B cell (primary cell): ENCODE measurements around the gene MAFG. TPM values are rescaled to one million over a fixed set of nuclear protein-coding genes. Genes with fewer than 3 reads are reported as not detected.

Source experiments
- ATAC-seq: fragments of 200-7000 bp; cut with Tn5 transposase; one replicate; pipeline ENCODE4 v1.10.0; 2021; ENCODE audit warnings: low read depth, mild to moderate bottlenecking, moderate number of reproducible peaks, moderate library complexity
- CTCF ChIA-PET: fragments of 350-600 bp; sonication (Branson Sonifier 250); formaldehyde crosslinking; loops from one replicate; lab custom pipeline; 2021; ENCODE audit warnings: antibody characterized with exemption, inconsistent platforms; lab: Charles Lee
- POLR2A ChIA-PET: fragments of 350-600 bp; sonication (Branson Sonifier 250); formaldehyde crosslinking; loops from one replicate; lab custom pipeline; 2021; ENCODE audit warnings: antibody characterized with exemption; lab: Charles Lee
- DNase-seq: peaks from one replicate; pipeline ENCODE4 v3.0.0; 2013
- H2AFZ ChIP-seq: 2 replicates; pipeline ENCODE4 v1.6.1; 2012; ENCODE audit warnings: mild to moderate bottlenecking, low read depth, low read length; ENCODE audit not compliant: insufficient read depth, poor library complexity, severe bottlenecking
- H3K27ac ChIP-seq, 2 donors: 1 replicate in 1 of 2; 2 replicates in 1 of 2; pipeline ENCODE4 v1.5.1; 2012 to 2013; ENCODE audit warnings: low read length in 2 of 2, mild to moderate bottlenecking in 2 of 2, moderate library complexity in 1 of 2
- H3K27me3 ChIP-seq, 4 experiments: fragments of 200-600 bp in 1 of 4; sonication (generic) in 1 of 4; replicated peaks in 1 of 4; 1 replicate in 2 of 4; 2 replicates in 2 of 4; pipeline versions ENCODE4 v1.6.1 to v1.7.0; 2013 to 2016; ENCODE audit warnings: low read length in 3 of 4, mild to moderate bottlenecking in 2 of 4, mixed read lengths in 1 of 4, moderate library complexity in 1 of 4; ENCODE audit not compliant: insufficient read depth in 4 of 4, control insufficient read depth in 3 of 4; ENCODE audit errors: control extremely low read depth in 1 of 4
- H3K36me3 ChIP-seq, 2 experiments: replicated peaks in 1 of 2; 1 replicate in 1 of 2; 2 replicates in 1 of 2; pipeline versions ENCODE4 v1.6.1 to v1.7.1; 2013; ENCODE audit warnings: low read length in 1 of 2; ENCODE audit not compliant: insufficient read depth in 2 of 2, control insufficient read depth in 1 of 2; ENCODE audit errors: control extremely low read depth in 1 of 2, extremely low read depth in 1 of 2
- H3K4me1 ChIP-seq, 2 donors: fragments of 200-600 bp in 1 of 2; sonication (generic) in 1 of 2; 1 replicate in 1 of 2; 2 replicates in 1 of 2; pipeline versions ENCODE4 v1.5.1 to v1.6.1; 2013 to 2017; ENCODE audit warnings: low read length in 2 of 2; ENCODE audit not compliant: control insufficient read depth in 2 of 2, insufficient read depth in 2 of 2
- H3K4me2 ChIP-seq: replicated peaks from 2 replicates; pipeline ENCODE3; 2012; ENCODE audit warnings: mild to moderate bottlenecking, low read depth, low read length; ENCODE audit not compliant: poor library complexity, severe bottlenecking
- H3K4me3 ChIP-seq, 5 experiments: fragments of 200-600 bp in 1 of 5; sonication (generic) in 1 of 5; 1 replicate in 3 of 5; 2 replicates in 2 of 5; pipeline versions ENCODE4 v1.5.1 to v1.7.0; 2011 to 2016; ENCODE audit warnings: low read length in 4 of 5, mild to moderate bottlenecking in 4 of 5, low read depth in 2 of 5, control low read depth in 1 of 5, moderate library complexity in 1 of 5; ENCODE audit not compliant: insufficient read depth in 1 of 5; ENCODE audit errors: control extremely low read depth in 1 of 5, extremely low read depth in 1 of 5
- H3K79me2 ChIP-seq: fragments of 200-600 bp; sonication (generic); one replicate; pipeline ENCODE4 v1.6.0; 2016; ENCODE audit warnings: low read length; ENCODE audit not compliant: control insufficient read depth, insufficient read depth
- H3K9ac ChIP-seq: fragments of 200-600 bp; sonication (generic); 2 replicates; pipeline ENCODE4 v1.6.1; 2017; ENCODE audit warnings: mild to moderate bottlenecking, low read length, moderate library complexity
- H3K9me3 ChIP-seq, 3 donors: one replicate each; pipeline versions ENCODE4 v1.6.1 to v1.7.1; 2013; ENCODE audit warnings: low read length in 2 of 3; ENCODE audit not compliant: control insufficient read depth in 2 of 3, insufficient read depth in 1 of 3; ENCODE audit errors: control extremely low read depth in 1 of 3
- H4K20me1 ChIP-seq: 2 replicates; pipeline ENCODE4 v1.6.0; 2012; ENCODE audit warnings: mild to moderate bottlenecking, low read length; ENCODE audit not compliant: insufficient read depth, control insufficient read depth, poor library complexity, severe bottlenecking
- H3K27ac Mint-ChIP-seq: one replicate; pipeline ENCODE4 v1.8.0; 2021; ENCODE audit warnings: mixed read lengths
- H3K27me3 Mint-ChIP-seq: one replicate; pipeline ENCODE4 v1.8.0; 2021; ENCODE audit warnings: mixed read lengths
- H3K4me1 Mint-ChIP-seq: one replicate; pipeline ENCODE4 v1.8.0; 2021; ENCODE audit warnings: mixed read lengths
- H3K4me3 Mint-ChIP-seq: one replicate; pipeline ENCODE4 v1.8.0; 2021; ENCODE audit warnings: mixed read lengths
- H3K9me3 Mint-ChIP-seq: one replicate; pipeline ENCODE4 v1.8.0; 2022; ENCODE audit warnings: mixed read lengths; ENCODE audit not compliant: insufficient read depth
- EZH2 ChIP-seq: IDR thresholded peaks from 2 replicates; pipeline ENCODE4 v1.6.1; 2012; ENCODE audit warnings: borderline replicate concordance, low read depth, mild to moderate bottlenecking, moderate library complexity, low read length; ENCODE audit not compliant: insufficient read depth, poor library complexity, severe bottlenecking
- WGBS: methylation state at CpG from one replicate; pipeline ENCODE4 v1.1.5; 2013; ENCODE audit warnings: missing lambda C conversion rate; ENCODE audit not compliant: insufficient coverage; 5-methylcytosine and 5-hydroxymethylcytosine counted together
- intact Hi-C: fragments of 100-400 bp; cut with micrococcal nuclease; formaldehyde crosslinking; loops from one replicate; pipeline ENCODE4 v1.10.0; 2022
- polyA plus RNA-seq: library from polyadenylated mRNA; depleted of rRNA; stranded (reverse); fragments of >200 nt; gene quantifications from 2 replicates; pipeline ENCODE4 v1.2.3, GENCODE V29; 2012
- total RNA-seq, 2 donors: library from RNA; stranded (reverse); fragments of 120-200 nt in 1 of 2; gene quantifications; 1 replicate in 1 of 2; 2 replicates in 1 of 2; pipeline versions ENCODE4 v1.2.3 to v1.2.4, GENCODE V29; 2013 to 2022
- TF ChIP-seq, protein P1 (sequence below): fragments of 200-600 bp; IDR thresholded peaks from one replicate; pipeline ENCODE4 v1.8.0; 2022; ENCODE audit warnings: antibody characterized with exemption, mild to moderate bottlenecking

MAFG gene
- total and polyA plus RNA-seq, 2 donors (not counting 1 experiment from before 2014, with no cell fraction given): 11.4 to 27.9 TPM

DNA sequence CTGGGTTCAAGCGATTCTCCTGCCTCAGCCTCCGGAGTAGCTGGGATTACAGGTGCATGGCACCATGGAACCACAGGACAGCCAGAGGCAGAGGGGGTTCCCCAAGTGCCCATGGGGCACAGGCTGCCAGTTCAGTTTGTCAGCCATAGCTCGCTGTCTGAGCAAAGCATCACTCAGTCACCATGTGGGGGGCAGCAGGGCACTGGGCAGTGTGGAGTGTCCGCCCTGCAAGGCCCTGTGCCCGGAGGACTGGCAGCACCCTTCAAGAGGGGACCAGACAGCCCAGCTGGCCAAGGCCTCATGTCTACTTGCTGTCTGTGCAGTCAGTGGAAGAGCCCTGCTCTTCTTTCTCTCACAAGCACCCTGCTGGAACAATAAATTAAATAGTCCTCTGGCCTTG, 42.6 kb downstream of the MAFG start:
- POLR2A ChIA-PET: no interaction called here
- H3K27me3 ChIP-seq: no peaks in the 10 kb centered on the region
- peaks cover 16% of the 10 kb centered on the region for H4K20me1 ChIP-seq
- H2AFZ ChIP-seq: no peak overlapping the region
- H3K4me3 ChIP-seq: no peak overlapping the region
- TF ChIP-seq, protein P1, sequence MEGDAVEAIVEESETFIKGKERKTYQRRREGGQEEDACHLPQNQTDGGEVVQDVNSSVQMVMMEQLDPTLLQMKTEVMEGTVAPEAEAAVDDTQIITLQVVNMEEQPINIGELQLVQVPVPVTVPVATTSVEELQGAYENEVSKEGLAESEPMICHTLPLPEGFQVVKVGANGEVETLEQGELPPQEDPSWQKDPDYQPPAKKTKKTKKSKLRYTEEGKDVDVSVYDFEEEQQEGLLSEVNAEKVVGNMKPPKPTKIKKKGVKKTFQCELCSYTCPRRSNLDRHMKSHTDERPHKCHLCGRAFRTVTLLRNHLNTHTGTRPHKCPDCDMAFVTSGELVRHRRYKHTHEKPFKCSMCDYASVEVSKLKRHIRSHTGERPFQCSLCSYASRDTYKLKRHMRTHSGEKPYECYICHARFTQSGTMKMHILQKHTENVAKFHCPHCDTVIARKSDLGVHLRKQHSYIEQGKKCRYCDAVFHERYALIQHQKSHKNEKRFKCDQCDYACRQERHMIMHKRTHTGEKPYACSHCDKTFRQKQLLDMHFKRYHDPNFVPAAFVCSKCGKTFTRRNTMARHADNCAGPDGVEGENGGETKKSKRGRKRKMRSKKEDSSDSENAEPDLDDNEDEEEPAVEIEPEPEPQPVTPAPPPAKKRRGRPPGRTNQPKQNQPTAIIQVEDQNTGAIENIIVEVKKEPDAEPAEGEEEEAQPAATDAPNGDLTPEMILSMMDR: no peak
- no peak for TF ChIP-seq EZH2
- DNase-seq (no peak), ATAC-seq (no peak)
- CTCF ChIA-PET: no interaction called here
- peaks cover 0 to 54% of the 10 kb centered on the region in 2 experiments for H3K36me3 ChIP-seq
- H3K9ac ChIP-seq: no peak overlapping the region
- peaks cover 5% of the 10 kb centered on the region for H3K4me1 Mint-ChIP-seq
- H3K9me3 ChIP-seq: no peaks in the 10 kb centered on the region
- no peak overlapping the region for H3K27ac Mint-ChIP-seq
- no peak overlapping the region for H3K4me3 Mint-ChIP-seq
- H3K27me3 Mint-ChIP-seq: no peaks in the 10 kb centered on the region
- H3K27ac ChIP-seq: no peak overlapping the region
- 95% methylated on average over 5 of the region's 5 CpGs for WGBS
- H3K9me3 Mint-ChIP-seq: no peaks in the 10 kb centered on the region
- intact Hi-C loops: no loop called here
- no peak overlapping the region for H3K4me2 ChIP-seq
- H3K79me2 ChIP-seq: peaks cover 30% of the 10 kb centered on the region
- peaks cover 2 to 4% of the 10 kb centered on the region in 2 donors for H3K4me1 ChIP-seq

DNA sequence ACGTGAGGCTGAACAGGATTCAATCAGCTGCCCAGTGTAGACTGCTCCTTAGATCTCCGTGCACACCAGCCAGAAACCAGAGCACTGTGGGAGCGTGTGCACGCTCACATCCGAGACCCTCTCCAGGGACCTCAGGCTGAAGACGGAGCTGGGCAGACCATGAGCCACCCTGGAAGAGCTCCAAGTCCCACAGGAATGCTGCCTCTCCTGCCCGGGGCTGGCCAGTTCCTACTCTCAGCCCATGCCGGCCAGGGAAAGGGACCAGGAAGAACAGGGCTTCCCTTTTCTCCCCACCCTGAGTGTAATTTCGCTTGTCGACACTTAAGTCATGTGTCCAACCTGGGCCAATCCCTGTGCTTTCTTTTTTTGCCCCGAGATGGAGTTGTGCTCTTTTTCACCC, 43.0 kb downstream of the MAFG start:
- Histone ChIP-seq H3K36me3 (peaks cover 0 to 52% of the 10 kb centered on the region in 2 experiments), H3K4me3 (no peak overlapping the region), H3K4me2 (no peak overlapping the region), H3K9me3 (no peaks in the 10 kb centered on the region), H3K4me1 (no peaks in the 10 kb centered on the region), H2AFZ (no peak overlapping the region), H3K27ac (no peak overlapping the region), H3K9ac (no peak overlapping the region), H3K27me3 (no peaks in the 10 kb centered on the region), H4K20me1 (peaks cover 16% of the 10 kb centered on the region), H3K79me2 (peaks cover 30% of the 10 kb centered on the region)
- TF ChIP-seq EZH2: no peak
- TF ChIP-seq, protein P1: no peak
- intact Hi-C loops: no loop called here
- POLR2A ChIA-PET: no interaction called here
- 94% methylated on average over 11 of the region's 11 CpGs for WGBS
- CTCF ChIA-PET: no interaction called here
- Mint-ChIP-seq H3K4me3 (no peak overlapping the region), H3K9me3 (no peaks in the 10 kb centered on the region), H3K27ac (no peak overlapping the region), H3K27me3 (no peaks in the 10 kb centered on the region), H3K4me1 (peaks cover 5% of the 10 kb centered on the region)
- ATAC-seq: no peak
- DNase-seq: no peak
